Nephron progenitor cell (in vitro differentiated cells): ENCODE measurements around the gene E2F6.

Source experiments
- DNase-seq: peaks from one replicate; pipeline ENCODE4 v3.0.0; 2021
- H3K27ac Mint-ChIP-seq: 2 replicates; pipeline ENCODE4 v1.8.0; 2021; ENCODE audit warnings: mild to moderate bottlenecking, moderate library complexity, mixed read lengths
- H3K27me3 Mint-ChIP-seq: 2 replicates; pipeline ENCODE4 v1.8.0; 2021; ENCODE audit warnings: mild to moderate bottlenecking, low read depth, mixed read lengths; ENCODE audit not compliant: poor library complexity
- H3K36me3 Mint-ChIP-seq: 2 replicates; pipeline ENCODE4 v1.8.0; 2021; ENCODE audit warnings: low read depth, mixed read lengths
- H3K4me1 Mint-ChIP-seq: 2 replicates; pipeline ENCODE4 v1.8.0; 2021; ENCODE audit warnings: mixed read lengths
- H3K4me3 Mint-ChIP-seq: 2 replicates; pipeline ENCODE4 v1.8.0; 2021; ENCODE audit warnings: mild to moderate bottlenecking, moderate library complexity, mixed read lengths
- H3K9me3 Mint-ChIP-seq: 2 replicates; pipeline ENCODE4 v1.8.0; 2021; ENCODE audit warnings: mild to moderate bottlenecking, moderate library complexity, mixed read lengths
- CTCF ChIP-seq: fragments of 200-600 bp; sonication (generic); IDR thresholded peaks from 2 replicates; pipeline ENCODE4 v1.5.0; 2021; ENCODE audit warnings: antibody characterized with exemption

The E2F6 gene

GRCh38 chr2:11420671-11421070 is 45.3 kb downstream of the E2F6 start:
- no peak for DNase-seq
- Mint-ChIP-seq H3K36me3 (peaks cover 14% of the 10 kb centered on the region), H3K4me3 (no peak overlapping the region), H3K4me1 (no peaks in the 10 kb centered on the region), H3K27ac (no peak overlapping the region), H3K27me3 (peaks cover 5% of the 10 kb centered on the region), H3K9me3 (peaks cover 32% of the 10 kb centered on the region)
- TF ChIP-seq CTCF, result no peak

- peaks cover 12% of the 10 kb centered on the region for H3K36me3 Mint-ChIP-seq
- no peak for TF ChIP-seq CTCF
- no peak overlapping the region for H3K4me3 Mint-ChIP-seq
- no peak overlapping the region for H3K27ac Mint-ChIP-seq
- DNase-seq, result no peak
- H3K4me1 Mint-ChIP-seq, result no peaks in the 10 kb centered on the region
- peaks cover 5% of the 10 kb centered on the region for H3K27me3 Mint-ChIP-seq
- H3K9me3 Mint-ChIP-seq, result peaks cover 33% of the 10 kb centered on the region
Measured at GRCh38 chr2:11420190-11420589, 45.8 kb downstream of the E2F6 start.

GRCh38 chr2:11419781-11420180 is 46.2 kb downstream of the E2F6 start:
- Mint-ChIP-seq H3K27ac (no peak overlapping the region), H3K9me3 (peaks cover 33% of the 10 kb centered on the region), H3K4me1 (no peaks in the 10 kb centered on the region), H3K27me3 (peaks cover 6% of the 10 kb centered on the region), H3K4me3 (no peak overlapping the region), H3K36me3 (peaks cover 8% of the 10 kb centered on the region)
- no peak for TF ChIP-seq CTCF
- DNase-seq, result no peak

- Mint-ChIP-seq H3K27ac (no peak overlapping the region), H3K36me3 (peaks cover 8% of the 10 kb centered on the region), H3K9me3 (peaks cover 33% of the 10 kb centered on the region), H3K4me3 (no peak overlapping the region), H3K27me3 (peaks cover 11% of the 10 kb centered on the region), H3K4me1 (no peaks in the 10 kb centered on the region)
- no peak for DNase-seq
- no peak for TF ChIP-seq CTCF
Measured at GRCh38 chr2:11417946-11418585, 47.9 kb downstream of the E2F6 start.

GRCh38 chr2:11416931-11417330 is 49.0 kb downstream of the E2F6 start:
- H3K36me3 Mint-ChIP-seq, result peaks cover 8% of the 10 kb centered on the region
- H3K27me3 Mint-ChIP-seq, result peaks cover 6% of the 10 kb centered on the region
- DNase-seq, result no peak
- H3K9me3 Mint-ChIP-seq, result peaks cover 33% of the 10 kb centered on the region
- H3K4me1 Mint-ChIP-seq, result peaks cover 4% of the 10 kb centered on the region
- H3K27ac Mint-ChIP-seq, result no peak overlapping the region
- no peak overlapping the region for H3K4me3 Mint-ChIP-seq
- no peak for TF ChIP-seq CTCF

GRCh38 chr2:11416186-11416585 is 49.8 kb downstream of the E2F6 start:
- no peak overlapping the region for H3K4me3 Mint-ChIP-seq
- peaks cover 6% of the 10 kb centered on the region for H3K27me3 Mint-ChIP-seq
- DNase-seq, result no peak
- peaks cover 33% of the 10 kb centered on the region for H3K9me3 Mint-ChIP-seq
- peaks cover 8% of the 10 kb centered on the region for H3K36me3 Mint-ChIP-seq
- peaks cover 11% of the 10 kb centered on the region for H3K4me1 Mint-ChIP-seq
- no peak for TF ChIP-seq CTCF
- no peak overlapping the region for H3K27ac Mint-ChIP-seq
